Fibroblast of lung (primary cell): ENCODE measurements around the gene PRKCH. TPM values are rescaled to one million over a fixed set of nuclear protein-coding genes. Genes with fewer than 3 reads are reported as not detected.

ENCODE experiments used
- DNase-seq, 2 donors: peaks; one replicate each; pipeline versions ENCODE4 v3.0.0 to v3.0.0-alpha.2; 2010; ENCODE audit warnings: low read depth in 2 of 2
- H2AFZ ChIP-seq: 2 replicates; pipeline ENCODE4 v1.5.1; 2012; ENCODE audit warnings: low read length, control low read depth, inconsistent platforms
- H3K27ac ChIP-seq: 2 replicates; pipeline ENCODE4 v1.5.1; 2011; ENCODE audit warnings: low read length, control low read depth; ENCODE audit not compliant: insufficient read depth
- H3K27me3 ChIP-seq: 2 replicates; pipeline ENCODE4 v1.5.1; 2011; ENCODE audit warnings: mild to moderate bottlenecking, low read length; ENCODE audit not compliant: control insufficient read depth, insufficient read depth
- H3K36me3 ChIP-seq: 2 replicates; pipeline ENCODE4 v1.5.1; 2011; ENCODE audit warnings: low read length; ENCODE audit not compliant: control insufficient read depth, insufficient read depth
- H3K4me1 ChIP-seq: 2 replicates; pipeline ENCODE4 v1.5.1; 2011; ENCODE audit warnings: low read length; ENCODE audit not compliant: control insufficient read depth, insufficient read depth; ENCODE audit errors: extremely low read depth
- H3K4me2 ChIP-seq: 2 replicates; pipeline ENCODE4 v1.5.1; 2011; ENCODE audit warnings: low read length, control low read depth; ENCODE audit not compliant: insufficient read depth; ENCODE audit errors: extremely low read depth
- H3K4me3 ChIP-seq, 4 experiments: fragments of 200-600 bp in 1 of 4; sonication (generic) in 1 of 4; replicated peaks in 1 of 4; 2 replicates each; pipeline ENCODE4 v1.5.1; 2011 to 2016; ENCODE audit warnings: low read length in 4 of 4, low read depth in 3 of 4, mild to moderate bottlenecking in 3 of 4, control low read depth in 2 of 4, inconsistent platforms in 1 of 4, mixed read lengths in 1 of 4; ENCODE audit not compliant: insufficient read depth in 1 of 4; ENCODE audit errors: control extremely low read depth in 1 of 4
- H3K79me2 ChIP-seq: 2 replicates; pipeline ENCODE4 v1.5.1; 2012; ENCODE audit warnings: mild to moderate bottlenecking, low read length, inconsistent platforms; ENCODE audit not compliant: control insufficient read depth, insufficient read depth
- H3K9ac ChIP-seq: 2 replicates; pipeline ENCODE4 v1.5.1; 2011; ENCODE audit warnings: mild to moderate bottlenecking, low read length, control low read depth; ENCODE audit not compliant: insufficient read depth
- H3K9me3 ChIP-seq: 2 replicates; pipeline ENCODE4 v1.5.1; 2012; ENCODE audit warnings: low read depth, low read length; ENCODE audit not compliant: control insufficient read depth, insufficient read depth
- H4K20me1 ChIP-seq: 2 replicates; pipeline ENCODE4 v1.5.1; 2011; ENCODE audit warnings: low read length; ENCODE audit not compliant: control insufficient read depth, insufficient read depth; ENCODE audit errors: extremely low read depth
- EZH2 ChIP-seq: IDR thresholded peaks from 2 replicates; pipeline ENCODE4 v1.5.1; 2012; ENCODE audit warnings: low read length, control low read depth, mild to moderate bottlenecking; ENCODE audit errors: missing control alignments
- polyA plus RNA-seq, 2 donors: library from polyadenylated mRNA; depleted of rRNA in 1 of 2; stranded (reverse) in 1 of 2; unstranded in 1 of 2; fragments of >200 nt; gene quantifications; 2 replicates each; pipeline ENCODE4 v1.2.1, GENCODE V29; 2011 to 2012; ENCODE audit warnings: missing spikeins in 1 of 2
- total RNA-seq: library from RNA; depleted of rRNA; stranded (reverse); fragments of >200 nt; gene quantifications from 2 replicates; pipeline ENCODE4 v1.2.1, GENCODE V29; 2014
- TF ChIP-seq, protein P1 (sequence below), 2 donors: IDR thresholded peaks in 1 of 2; conservative IDR thresholded peaks in 1 of 2; 1 replicate in 1 of 2; 2 replicates in 1 of 2; pipeline ENCODE4 v1.5.1; 2011 to 2012; ENCODE audit warnings: low read length in 2 of 2, control low read depth in 1 of 2, inconsistent platforms in 1 of 2, low read depth in 1 of 2, mild to moderate bottlenecking in 1 of 2

Gene PRKCH
- total and polyA plus RNA-seq, 2 donors (not counting 1 experiment from before 2014, with no cell fraction given), result 2.9 to 5.4 TPM

DNA sequence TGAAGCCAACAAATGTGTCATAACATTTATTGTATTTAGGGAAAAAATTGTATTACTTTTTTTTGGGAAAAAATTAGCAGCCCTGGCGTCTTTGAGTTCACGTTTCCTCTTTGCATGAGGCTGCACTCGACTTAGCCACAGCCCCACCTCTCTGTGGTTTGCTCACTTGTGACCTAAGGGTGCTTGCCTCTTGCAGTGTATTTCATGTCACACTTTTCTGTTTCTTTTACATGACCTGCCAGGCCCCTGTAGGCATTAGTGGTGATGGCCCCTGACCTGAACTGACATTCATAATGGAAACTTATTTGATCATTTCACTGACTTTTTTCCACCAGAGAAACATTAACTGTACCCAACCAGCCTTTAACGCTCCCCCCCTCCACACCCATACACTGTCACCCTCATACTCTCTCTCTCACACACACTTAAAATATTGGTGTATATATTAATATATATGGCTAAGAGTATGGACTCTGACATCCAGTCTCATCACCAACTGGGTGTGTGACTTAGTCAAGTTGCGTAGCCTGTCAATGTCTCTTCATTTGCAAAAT, 122.9 kb downstream of the PRKCH start:
- no peaks in the 10 kb centered on the region for H3K9me3 ChIP-seq
- peak in 1 of 2 donors; percentile 47 for DNase-seq
- H4K20me1 ChIP-seq, result no peaks in the 10 kb centered on the region
- H3K36me3 ChIP-seq, result no peaks in the 10 kb centered on the region
- no peak overlapping the region for H3K9ac ChIP-seq
- no peak overlapping the region for H3K4me2 ChIP-seq
- no peak overlapping the region for H3K4me3 ChIP-seq
- no peak overlapping the region for H2AFZ ChIP-seq
- no peaks in the 10 kb centered on the region for H3K79me2 ChIP-seq
- peaks cover 7% of the 10 kb centered on the region for H3K27me3 ChIP-seq
- TF ChIP-seq EZH2, result no peak
- TF ChIP-seq, protein P1, sequence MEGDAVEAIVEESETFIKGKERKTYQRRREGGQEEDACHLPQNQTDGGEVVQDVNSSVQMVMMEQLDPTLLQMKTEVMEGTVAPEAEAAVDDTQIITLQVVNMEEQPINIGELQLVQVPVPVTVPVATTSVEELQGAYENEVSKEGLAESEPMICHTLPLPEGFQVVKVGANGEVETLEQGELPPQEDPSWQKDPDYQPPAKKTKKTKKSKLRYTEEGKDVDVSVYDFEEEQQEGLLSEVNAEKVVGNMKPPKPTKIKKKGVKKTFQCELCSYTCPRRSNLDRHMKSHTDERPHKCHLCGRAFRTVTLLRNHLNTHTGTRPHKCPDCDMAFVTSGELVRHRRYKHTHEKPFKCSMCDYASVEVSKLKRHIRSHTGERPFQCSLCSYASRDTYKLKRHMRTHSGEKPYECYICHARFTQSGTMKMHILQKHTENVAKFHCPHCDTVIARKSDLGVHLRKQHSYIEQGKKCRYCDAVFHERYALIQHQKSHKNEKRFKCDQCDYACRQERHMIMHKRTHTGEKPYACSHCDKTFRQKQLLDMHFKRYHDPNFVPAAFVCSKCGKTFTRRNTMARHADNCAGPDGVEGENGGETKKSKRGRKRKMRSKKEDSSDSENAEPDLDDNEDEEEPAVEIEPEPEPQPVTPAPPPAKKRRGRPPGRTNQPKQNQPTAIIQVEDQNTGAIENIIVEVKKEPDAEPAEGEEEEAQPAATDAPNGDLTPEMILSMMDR (conservative IDR thresholded peaks at IDR 0.05 in 1 of 2, IDR thresholded peaks at IDR 0.05 in 1 of 2; ENCODE audit: low read depth in 1 of 2, low read length in 2 of 2), result no peak
- H3K27ac ChIP-seq, result no peak overlapping the region
- no peaks in the 10 kb centered on the region for H3K4me1 ChIP-seq

DNA sequence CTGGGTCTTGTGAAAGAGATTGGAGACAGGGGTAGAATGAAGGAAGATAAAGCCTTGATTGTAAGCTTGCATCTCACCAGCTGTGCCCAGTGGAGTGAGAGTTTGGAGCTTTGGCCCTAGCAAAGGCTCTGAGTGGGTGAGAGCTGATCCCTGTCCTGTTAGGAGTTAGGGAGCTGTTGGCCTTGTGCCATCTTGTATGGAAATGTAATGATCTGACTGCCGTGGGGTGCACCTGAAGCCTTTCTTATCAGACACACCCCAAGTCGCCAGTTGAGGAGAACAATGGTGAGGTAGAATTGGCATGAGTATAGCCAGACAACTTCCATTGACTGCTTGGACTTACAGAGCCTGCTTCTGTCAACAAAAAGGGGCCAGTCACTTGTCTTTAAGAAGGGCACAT, 130.1 kb downstream of the PRKCH start:
- Histone ChIP-seq H3K4me1 (no peaks in the 10 kb centered on the region), H2AFZ (no peak overlapping the region), H3K9me3 (no peaks in the 10 kb centered on the region), H3K4me3 (no peak overlapping the region), H3K36me3 (no peaks in the 10 kb centered on the region), H3K79me2 (no peaks in the 10 kb centered on the region), H3K27me3 (peaks cover 15% of the 10 kb centered on the region), H3K4me2 (no peak overlapping the region), H3K9ac (no peak overlapping the region), H3K27ac (no peak overlapping the region), H4K20me1 (no peaks in the 10 kb centered on the region)
- no peak for DNase-seq
- TF ChIP-seq, protein P1 (conservative IDR thresholded peaks at IDR 0.05 in 1 of 2, IDR thresholded peaks at IDR 0.05 in 1 of 2; ENCODE audit: low read depth in 1 of 2, low read length in 2 of 2), result no peak
- TF ChIP-seq EZH2, result no peak

DNA sequence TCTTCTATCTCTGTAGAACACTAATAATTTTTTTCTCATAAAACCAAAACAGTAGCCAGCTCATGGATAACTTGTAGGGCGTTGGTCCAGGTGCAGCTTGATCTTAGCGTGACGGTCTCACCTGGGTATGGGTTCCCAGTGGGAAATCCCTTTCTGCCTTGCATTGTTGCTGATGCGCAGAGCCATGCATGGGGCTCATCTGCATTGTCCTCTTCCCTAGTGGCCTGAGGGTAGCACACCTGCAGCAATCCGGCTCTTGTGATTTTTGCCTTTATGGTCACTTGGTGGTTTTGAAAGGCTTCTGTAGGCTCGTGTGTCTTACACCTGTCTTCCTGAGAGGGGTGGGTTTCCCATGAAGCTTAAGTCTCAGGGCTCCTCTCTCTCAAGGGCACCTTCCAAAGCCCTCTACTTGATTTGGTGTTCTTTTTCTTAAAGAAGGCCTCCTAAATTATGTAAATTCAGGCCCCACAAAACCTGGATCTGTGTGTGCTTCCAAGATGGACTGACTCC, 130.6 kb downstream of the PRKCH start:
- no peak overlapping the region for H3K4me3 ChIP-seq
- no peak overlapping the region for H2AFZ ChIP-seq
- TF ChIP-seq, protein P1 (conservative IDR thresholded peaks at IDR 0.05 in 1 of 2, IDR thresholded peaks at IDR 0.05 in 1 of 2; ENCODE audit: low read depth in 1 of 2, low read length in 2 of 2), result no peak
- TF ChIP-seq EZH2, result no peak
- no peaks in the 10 kb centered on the region for H4K20me1 ChIP-seq
- no peak overlapping the region for H3K4me2 ChIP-seq
- no peaks in the 10 kb centered on the region for H3K9me3 ChIP-seq
- no peak for DNase-seq
- H3K36me3 ChIP-seq, result no peaks in the 10 kb centered on the region
- H3K4me1 ChIP-seq, result no peaks in the 10 kb centered on the region
- no peak overlapping the region for H3K9ac ChIP-seq
- no peak overlapping the region for H3K27ac ChIP-seq
- peaks cover 13% of the 10 kb centered on the region for H3K27me3 ChIP-seq
- no peaks in the 10 kb centered on the region for H3K79me2 ChIP-seq
